ENCODE data around the gene ZNF521.

- TF ChIP-seq GLIS3 (CRISPR knock-in tag; IDR thresholded peaks at IDR 0.05): no peak
- no peak for TF ChIP-seq RARB (CRISPR knock-in tag; IDR thresholded peaks at IDR 0.05)
- no peak for TF ChIP-seq ESRRG (CRISPR knock-in tag; IDR thresholded peaks at IDR 0.05)
- TF ChIP-seq, protein P1, sequence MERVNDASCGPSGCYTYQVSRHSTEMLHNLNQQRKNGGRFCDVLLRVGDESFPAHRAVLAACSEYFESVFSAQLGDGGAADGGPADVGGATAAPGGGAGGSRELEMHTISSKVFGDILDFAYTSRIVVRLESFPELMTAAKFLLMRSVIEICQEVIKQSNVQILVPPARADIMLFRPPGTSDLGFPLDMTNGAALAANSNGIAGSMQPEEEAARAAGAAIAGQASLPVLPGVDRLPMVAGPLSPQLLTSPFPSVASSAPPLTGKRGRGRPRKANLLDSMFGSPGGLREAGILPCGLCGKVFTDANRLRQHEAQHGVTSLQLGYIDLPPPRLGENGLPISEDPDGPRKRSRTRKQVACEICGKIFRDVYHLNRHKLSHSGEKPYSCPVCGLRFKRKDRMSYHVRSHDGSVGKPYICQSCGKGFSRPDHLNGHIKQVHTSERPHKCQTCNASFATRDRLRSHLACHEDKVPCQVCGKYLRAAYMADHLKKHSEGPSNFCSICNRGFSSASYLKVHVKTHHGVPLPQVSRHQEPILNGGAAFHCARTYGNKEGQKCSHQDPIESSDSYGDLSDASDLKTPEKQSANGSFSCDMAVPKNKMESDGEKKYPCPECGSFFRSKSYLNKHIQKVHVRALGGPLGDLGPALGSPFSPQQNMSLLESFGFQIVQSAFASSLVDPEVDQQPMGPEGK (CRISPR knock-in tag; IDR thresholded peaks at IDR 0.05; ENCODE audit: borderline replicate concordance): no peak
- TF ChIP-seq ARNTL (CRISPR knock-in tag; IDR thresholded peaks at IDR 0.05; ENCODE audit: borderline replicate concordance, low read depth): no peak
- TF ChIP-seq CSDC2 (CRISPR knock-in tag; IDR thresholded peaks at IDR 0.05): no peak
- TF ChIP-seq, protein P2, sequence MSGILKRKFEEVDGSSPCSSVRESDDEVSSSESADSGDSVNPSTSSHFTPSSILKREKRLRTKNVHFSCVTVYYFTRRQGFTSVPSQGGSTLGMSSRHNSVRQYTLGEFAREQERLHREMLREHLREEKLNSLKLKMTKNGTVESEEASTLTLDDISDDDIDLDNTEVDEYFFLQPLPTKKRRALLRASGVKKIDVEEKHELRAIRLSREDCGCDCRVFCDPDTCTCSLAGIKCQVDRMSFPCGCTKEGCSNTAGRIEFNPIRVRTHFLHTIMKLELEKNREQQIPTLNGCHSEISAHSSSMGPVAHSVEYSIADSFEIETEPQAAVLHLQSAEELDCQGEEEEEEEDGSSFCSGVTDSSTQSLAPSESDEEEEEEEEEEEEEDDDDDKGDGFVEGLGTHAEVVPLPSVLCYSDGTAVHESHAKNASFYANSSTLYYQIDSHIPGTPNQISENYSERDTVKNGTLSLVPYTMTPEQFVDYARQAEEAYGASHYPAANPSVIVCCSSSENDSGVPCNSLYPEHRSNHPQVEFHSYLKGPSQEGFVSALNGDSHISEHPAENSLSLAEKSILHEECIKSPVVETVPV (CRISPR knock-in tag; IDR thresholded peaks at IDR 0.05): no peak
- TF ChIP-seq ZFP3 (CRISPR knock-in tag; IDR thresholded peaks at IDR 0.05): no peak
- TF ChIP-seq ZNF70 (CRISPR knock-in tag; IDR thresholded peaks at IDR 0.05): no peak
- no peak for TF ChIP-seq ZNF565 (CRISPR knock-in tag; conservative IDR thresholded peaks at IDR 0.05; ENCODE audit: low read depth)
- TF ChIP-seq OSR1 (CRISPR knock-in tag; IDR thresholded peaks at IDR 0.05): no peak
- TF ChIP-seq, protein P3, sequence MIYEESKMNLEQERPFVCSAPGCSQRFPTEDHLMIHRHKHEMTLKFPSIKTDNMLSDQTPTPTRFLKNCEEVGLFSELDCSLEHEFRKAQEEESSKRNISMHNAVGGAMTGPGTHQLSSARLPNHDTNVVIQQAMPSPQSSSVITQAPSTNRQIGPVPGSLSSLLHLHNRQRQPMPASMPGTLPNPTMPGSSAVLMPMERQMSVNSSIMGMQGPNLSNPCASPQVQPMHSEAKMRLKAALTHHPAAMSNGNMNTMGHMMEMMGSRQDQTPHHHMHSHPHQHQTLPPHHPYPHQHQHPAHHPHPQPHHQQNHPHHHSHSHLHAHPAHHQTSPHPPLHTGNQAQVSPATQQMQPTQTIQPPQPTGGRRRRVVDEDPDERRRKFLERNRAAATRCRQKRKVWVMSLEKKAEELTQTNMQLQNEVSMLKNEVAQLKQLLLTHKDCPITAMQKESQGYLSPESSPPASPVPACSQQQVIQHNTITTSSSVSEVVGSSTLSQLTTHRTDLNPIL (CRISPR knock-in tag; IDR thresholded peaks at IDR 0.05; ENCODE audit: low read depth): no peak
- TF ChIP-seq PPARA (CRISPR knock-in tag; IDR thresholded peaks at IDR 0.05; ENCODE audit: borderline replicate concordance): no peak
These were observed 13.3 kb upstream of the ZNF521 start for GRCh38 chr18:25365242-25365641.

Measured in SK-N-SH treated with all-trans-retinoic acid at 6 μM for 48 hours (cell line).